ENCODE results near the gene BID. TPM values are rescaled to one million over a fixed set of nuclear protein-coding genes. Genes with fewer than 3 reads are reported as not detected.

BID gene
- total and polyA plus RNA-seq, 10 of the 15 experiments (the other 5 are each of a cell fraction or from before 2014, with no cell fraction given): 7.9 to 241 (median 136) TPM

DNA sequence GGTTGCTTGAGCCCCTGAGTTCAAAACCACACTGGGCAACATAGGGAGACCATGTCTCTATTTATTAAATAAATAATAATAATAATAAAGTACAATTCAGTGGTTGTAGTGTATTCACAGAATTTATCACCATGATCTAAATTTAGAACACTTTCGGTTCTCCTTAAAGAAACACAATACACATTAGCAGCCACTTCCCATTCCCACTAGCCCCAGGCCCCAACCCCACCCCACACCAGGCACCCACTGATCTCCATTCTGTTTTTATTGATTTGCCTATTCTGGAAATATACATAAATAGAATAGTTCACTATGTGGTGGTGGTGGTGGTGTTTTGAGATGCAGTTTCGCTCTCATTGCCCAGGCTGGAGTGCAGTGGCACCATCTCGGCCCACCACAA, 90.0 kb downstream of the BID start:
- intact Hi-C loops (cut with micrococcal nuclease; ENCODE audit: unreplicated experiment): no loop called here
- RAD21 ChIA-PET (ENCODE audit: unreplicated experiment): no interaction called here
- SMC1A ChIA-PET (ENCODE audit: uncharacterized antibody, unreplicated experiment): no interaction called here
- Histone ChIP-seq H3K27ac (ENCODE audit: control insufficient read depth, insufficient read depth) (no peak overlapping the region), H4K20me1 (ENCODE audit: control insufficient read depth, insufficient read depth) (no peaks in the 10 kb centered on the region), H2AFZ (ENCODE audit: control insufficient read depth, low read depth, low read length) (no peak overlapping the region), H3K36me3 (ENCODE audit: control insufficient read depth in 2 of 2, insufficient read depth in 2 of 2, low read length in 1 of 2) (peaks cover 0 to 7% of the 10 kb centered on the region in 2 experiments; a peak in 1 of 4 replicates), H3K9ac (ENCODE audit: control insufficient read depth, insufficient read depth, low read length) (no peak overlapping the region), H3K4me2 (ENCODE audit: control insufficient read depth, insufficient read depth) (no peak overlapping the region), H3K9me3 (replicated peaks; ENCODE audit: control insufficient read depth, insufficient read depth, low read length) (no peaks in the 10 kb centered on the region), H3K4me3 (no peak overlapping the region), H3K79me2 (ENCODE audit: control insufficient read depth, insufficient read depth, low read length) (no peaks in the 10 kb centered on the region), H3K27me3 (replicated peaks in 1 of 2; ENCODE audit: control insufficient read depth in 2 of 2, insufficient read depth in 2 of 2, low read length in 1 of 2) (no peaks in the 10 kb centered on the region), H3K4me1 (ENCODE audit: control insufficient read depth, insufficient read depth, low read length) (no peaks in the 10 kb centered on the region)
- POLR2A ChIA-PET: no interaction called here
- in situ Hi-C loops (cut with MboI): no loop called here
- CTCF ChIA-PET: no interaction called here
- ATAC-seq (no peak; the same call in 2 of the 3 replicates), DNase-seq (ENCODE audit: low read depth, low spot score) (no peak), FAIRE-seq (no peak)
- WGBS (ENCODE audit: insufficient coverage, insufficient replicate concordance, low lambda C conversion rate, missing lambda C conversion rate): 45% methylated on average over 3 of the region's 3 CpGs
- BruUV-seq (replicated peaks): no TSS peak
- TF ChIP-seq FOXK2 (IDR thresholded peaks at IDR 0.05) (no peak), STAT3 (IDR thresholded peaks at IDR 0.05; ENCODE audit: low read depth, low read length) (no peak), MYC (IDR thresholded peaks at IDR 0.05; ENCODE audit: insufficient read depth, insufficient read length, insufficient replicate concordance, low read length, severe bottlenecking) (no peak), WRNIP1 (IDR thresholded peaks at IDR 0.05; ENCODE audit: borderline replicate concordance, low read depth, low read length) (no peak), ZNF622 (IDR thresholded peaks at IDR 0.05) (no peak), BCL11A (IDR thresholded peaks at IDR 0.05; ENCODE audit: low read depth, low read length) (no peak), HDAC6 (IDR thresholded peaks at IDR 0.05; ENCODE audit: unreplicated experiment) (no peak), GATAD2B (conservative IDR thresholded peaks at IDR 0.05; ENCODE audit: low read depth) (no peak)
- TF ChIP-seq, protein P1, sequence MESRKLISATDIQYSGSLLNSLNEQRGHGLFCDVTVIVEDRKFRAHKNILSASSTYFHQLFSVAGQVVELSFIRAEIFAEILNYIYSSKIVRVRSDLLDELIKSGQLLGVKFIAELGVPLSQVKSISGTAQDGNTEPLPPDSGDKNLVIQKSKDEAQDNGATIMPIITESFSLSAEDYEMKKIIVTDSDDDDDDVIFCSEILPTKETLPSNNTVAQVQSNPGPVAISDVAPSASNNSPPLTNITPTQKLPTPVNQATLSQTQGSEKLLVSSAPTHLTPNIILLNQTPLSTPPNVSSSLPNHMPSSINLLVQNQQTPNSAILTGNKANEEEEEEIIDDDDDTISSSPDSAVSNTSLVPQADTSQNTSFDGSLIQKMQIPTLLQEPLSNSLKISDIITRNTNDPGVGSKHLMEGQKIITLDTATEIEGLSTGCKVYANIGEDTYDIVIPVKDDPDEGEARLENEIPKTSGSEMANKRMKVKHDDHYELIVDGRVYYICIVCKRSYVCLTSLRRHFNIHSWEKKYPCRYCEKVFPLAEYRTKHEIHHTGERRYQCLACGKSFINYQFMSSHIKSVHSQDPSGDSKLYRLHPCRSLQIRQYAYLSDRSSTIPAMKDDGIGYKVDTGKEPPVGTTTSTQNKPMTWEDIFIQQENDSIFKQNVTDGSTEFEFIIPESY (IDR thresholded peaks at IDR 0.05): no peak
- TF ChIP-seq, protein P2, sequence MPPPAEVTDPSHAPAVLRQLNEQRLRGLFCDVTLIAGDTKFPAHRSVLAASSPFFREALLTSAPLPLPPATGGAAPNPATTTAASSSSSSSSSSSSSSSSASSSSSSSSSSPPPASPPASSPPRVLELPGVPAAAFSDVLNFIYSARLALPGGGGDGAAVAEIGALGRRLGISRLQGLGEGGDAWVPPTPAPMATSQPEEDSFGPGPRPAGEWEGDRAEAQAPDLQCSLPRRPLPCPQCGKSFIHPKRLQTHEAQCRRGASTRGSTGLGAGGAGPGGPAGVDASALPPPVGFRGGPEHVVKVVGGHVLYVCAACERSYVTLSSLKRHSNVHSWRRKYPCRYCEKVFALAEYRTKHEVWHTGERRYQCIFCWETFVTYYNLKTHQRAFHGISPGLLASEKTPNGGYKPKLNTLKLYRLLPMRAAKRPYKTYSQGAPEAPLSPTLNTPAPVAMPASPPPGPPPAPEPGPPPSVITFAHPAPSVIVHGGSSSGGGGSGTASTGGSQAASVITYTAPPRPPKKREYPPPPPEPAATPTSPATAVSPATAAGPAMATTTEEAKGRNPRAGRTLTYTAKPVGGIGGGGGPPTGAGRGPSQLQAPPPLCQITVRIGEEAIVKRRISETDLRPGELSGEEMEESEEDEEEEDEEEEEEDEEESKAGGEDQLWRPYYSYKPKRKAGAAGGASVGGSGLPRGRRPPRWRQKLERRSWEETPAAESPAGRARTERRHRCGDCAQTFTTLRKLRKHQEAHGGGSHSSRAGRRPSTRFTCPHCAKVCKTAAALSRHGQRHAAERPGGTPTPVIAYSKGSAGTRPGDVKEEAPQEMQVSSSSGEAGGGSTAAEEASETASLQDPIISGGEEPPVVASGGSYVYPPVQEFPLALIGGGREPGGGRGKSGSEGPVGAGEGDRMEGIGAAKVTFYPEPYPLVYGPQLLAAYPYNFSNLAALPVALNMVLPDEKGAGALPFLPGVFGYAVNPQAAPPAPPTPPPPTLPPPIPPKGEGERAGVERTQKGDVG (CRISPR knock-in tag; IDR thresholded peaks at IDR 0.05): no peak

Small RNA genes lying within 50 kb of the gene (microRNA-seq; reads per million reads assigned to microRNA genes)
- gene MIR3198-1: not detected

Small RNA genes lying within 50 kb of the gene (small RNA-seq; reads per million reads assigned to genes)
- not detected for gene MIR3198-1

Other genes starting within 250 kb of the BID start
- gene SLC25A18, start 211.0 kb downstream of the BID start, total RNA-seq (2014; rRNA removed): not detected in 2 replicates
- not detected in 2 replicates for gene SLC25A18, start 211.0 kb downstream of the BID start, total RNA-seq (2014; rRNA removed; fragmentation: Illumina TruSeq; extraction: Trizol)
- gene SLC25A18, start 211.0 kb downstream of the BID start, total RNA-seq (2021): not detected in 2 replicates
- not detected in 2 replicates for gene SLC25A18, start 211.0 kb downstream of the BID start, polyA plus RNA-seq (2011; rRNA removed)
- gene SLC25A18, start 211.0 kb downstream of the BID start, polyA plus RNA-seq (2014; fragmentation: Illumina TruSeq; extraction: Trizol): not detected in 2 replicates
- under 1 TPM in 1 of 2 experiments, not detected in 1; 0.03 TPM for gene SLC25A18, start 211.0 kb downstream of the BID start, polyA plus RNA-seq (2014; fragmentation: Nextera tagmentation; extraction: Ambion mirVana)
- not detected in 2 replicates for gene SLC25A18, start 211.0 kb downstream of the BID start, polyA plus RNA-seq (2014; rRNA removed)
- under 1 TPM in 1 of 2 experiments, not detected in 1; 0.09 TPM for gene SLC25A18, start 211.0 kb downstream of the BID start, polyA plus RNA-seq (2016; fragmentation: Nextera tagmentation; extraction: Ambion mirVana)
- 82.4 and 89.0 TPM in 2 replicates for gene ATP6V1E1, start 145.7 kb downstream of the BID start, total RNA-seq (2014; rRNA removed)
- gene ATP6V1E1, start 145.7 kb downstream of the BID start, total RNA-seq (2014; rRNA removed; fragmentation: Illumina TruSeq; extraction: Trizol): 84.9 and 87.2 TPM in 2 replicates
- 66.7 and 74.6 TPM in 2 replicates for gene ATP6V1E1, start 145.7 kb downstream of the BID start, total RNA-seq (2021)
- 117 and 138 TPM in 2 replicates for gene ATP6V1E1, start 145.7 kb downstream of the BID start, polyA plus RNA-seq (2011; rRNA removed)
- 128 and 152 TPM in 2 replicates for gene ATP6V1E1, start 145.7 kb downstream of the BID start, polyA plus RNA-seq (2014; fragmentation: Illumina TruSeq; extraction: Trizol)
- 100 to 1,000 TPM in 1 of 2 experiments, 10 to 100 TPM in 1; 90.9 to 115 TPM for gene ATP6V1E1, start 145.7 kb downstream of the BID start, polyA plus RNA-seq (2014; fragmentation: Nextera tagmentation; extraction: Ambion mirVana)
- gene ATP6V1E1, start 145.7 kb downstream of the BID start, polyA plus RNA-seq (2014; rRNA removed): 81.0 and 105 TPM in 2 replicates
- 10 to 100 TPM; 80.9 to 83.3 TPM for gene ATP6V1E1, start 145.7 kb downstream of the BID start, polyA plus RNA-seq (2016; fragmentation: Nextera tagmentation; extraction: Ambion mirVana)
- gene BCL2L13, start 135.7 kb downstream of the BID start, total RNA-seq (2014; rRNA removed): 28.7 and 36.3 TPM in 2 replicates
- gene BCL2L13, start 135.7 kb downstream of the BID start, total RNA-seq (2014; rRNA removed; fragmentation: Illumina TruSeq; extraction: Trizol): 28.5 and 28.6 TPM in 2 replicates
- gene BCL2L13, start 135.7 kb downstream of the BID start, total RNA-seq (2021): 28.4 and 30.4 TPM in 2 replicates
- 18.9 and 20.8 TPM in 2 replicates for gene BCL2L13, start 135.7 kb downstream of the BID start, polyA plus RNA-seq (2011; rRNA removed)
- 29.5 and 30.6 TPM in 2 replicates for gene BCL2L13, start 135.7 kb downstream of the BID start, polyA plus RNA-seq (2014; fragmentation: Illumina TruSeq; extraction: Trizol)
- gene BCL2L13, start 135.7 kb downstream of the BID start, polyA plus RNA-seq (2014; fragmentation: Nextera tagmentation; extraction: Ambion mirVana): 10 to 100 TPM; 18.6 to 19.1 TPM
- gene BCL2L13, start 135.7 kb downstream of the BID start, polyA plus RNA-seq (2014; rRNA removed): 20.3 and 21.9 TPM in 2 replicates
- 10 to 100 TPM; 28.0 to 28.6 TPM for gene BCL2L13, start 135.7 kb downstream of the BID start, polyA plus RNA-seq (2016; fragmentation: Nextera tagmentation; extraction: Ambion mirVana)

Measured in GM12878 (cell line).